IgD-negative memory B cell (primary cell): ENCODE measurements around the gene HMOX2. TPM values are rescaled to one million over a fixed set of nuclear protein-coding genes. Genes with fewer than 3 reads are reported as not detected.

Experiments used
- H3K27ac Mint-ChIP-seq, 3 donors: one replicate each; pipeline ENCODE4 v1.8.0; 2020 to 2022; ENCODE audit warnings: mild to moderate bottlenecking in 3 of 3, mixed read lengths in 3 of 3, moderate library complexity in 1 of 3
- H3K27me3 Mint-ChIP-seq: one replicate; pipeline ENCODE4 v1.8.0; 2021; ENCODE audit warnings: mixed read lengths
- H3K36me3 Mint-ChIP-seq: one replicate; pipeline ENCODE4 v1.8.0; 2020; ENCODE audit warnings: mild to moderate bottlenecking, mixed read lengths
- H3K4me1 Mint-ChIP-seq, 3 donors: one replicate each; pipeline ENCODE4 v1.8.0; 2020 to 2022; ENCODE audit warnings: mixed read lengths in 3 of 3, mild to moderate bottlenecking in 1 of 3
- H3K4me3 Mint-ChIP-seq, 4 donors: one replicate each; pipeline ENCODE4 v1.8.0; 2020 to 2022; ENCODE audit warnings: mild to moderate bottlenecking in 4 of 4, mixed read lengths in 4 of 4, moderate library complexity in 3 of 4
- H3K9me3 Mint-ChIP-seq, 3 donors: one replicate each; pipeline ENCODE4 v1.8.0; 2020 to 2021; ENCODE audit warnings: mixed read lengths in 3 of 3, mild to moderate bottlenecking in 1 of 3
- polyA plus RNA-seq: library from polyadenylated mRNA; unstranded; fragments of 300-500 nt; fragmentation: Illumina TruSeq; gene quantifications from one replicate; pipeline ENCODE4 v1.2.3, GENCODE V29; 2021

Gene HMOX2
- polyA plus RNA-seq, 1 donor from 2014 or later = 75.9 TPM

GRCh38 chr16:4536391-4537106 is 60.4 kb downstream of the HMOX2 start:
- Mint-ChIP-seq H3K36me3 (peaks cover 8% of the 10 kb centered on the region), H3K9me3 (peaks cover 5 to 9% (median 6%) of the 10 kb centered on the region in 3 donors), H3K4me3 (peak overlapping the region; percentile 74 to 87 (median 85)), H3K27me3 (no peaks in the 10 kb centered on the region), H3K27ac (peak overlapping the region; percentile 45 to 81 (median 69)), H3K4me1 (peaks cover 13 to 16% (median 14%) of the 10 kb centered on the region in 3 donors)

GRCh38 chr16:4537376-4538343 is 61.5 kb downstream of the HMOX2 start:
- Mint-ChIP-seq H3K27me3 (no peaks in the 10 kb centered on the region), H3K36me3 (peaks cover 4% of the 10 kb centered on the region), H3K9me3 (peaks cover 5 to 9% (median 6%) of the 10 kb centered on the region in 3 donors), H3K4me1 (peaks cover 11 to 16% (median 14%) of the 10 kb centered on the region in 3 donors), H3K4me3 (peak overlapping the region; percentile 74 to 87 (median 85)), H3K27ac (peak overlapping the region in 2 of 3 donors; percentile 45 to 81)

- H3K4me3 Mint-ChIP-seq = peak within 1 kb of the TSS; percentile 79 to 92 (median 86)
- peak within 1 kb of the TSS; percentile 88 to 93 (median 92) for H3K27ac Mint-ChIP-seq
- peaks cover 11 to 14% (median 14%) of the 10 kb centered on the region in 3 donors for H3K4me1 Mint-ChIP-seq
- H3K36me3 Mint-ChIP-seq = peaks cover 2% of the 10 kb centered on the region
- peaks cover 5 to 9% (median 6%) of the 10 kb centered on the region in 3 donors for H3K9me3 Mint-ChIP-seq
- H3K27me3 Mint-ChIP-seq = no peaks in the 10 kb centered on the region
Measured at GRCh38 chr16:4538350-4539235, 62.4 kb downstream of the HMOX2 start, which contains the start of gene CDIP1. TSS of gene CDIP1 (minus strand) at chr16:4538773. CDS start at chr16:4514130, 24,643 bp downstream.

GRCh38 chr16:4539716-4540284 is 63.6 kb downstream of the HMOX2 start:
- H3K4me1 Mint-ChIP-seq = peaks cover 11 to 14% (median 14%) of the 10 kb centered on the region in 3 donors
- H3K27ac Mint-ChIP-seq = peak overlapping the region in 2 of 3 donors; percentile 17 to 88
- H3K4me3 Mint-ChIP-seq = peak overlapping the region in 1 of 4 donors; percentile 81
- no peaks in the 10 kb centered on the region for H3K36me3 Mint-ChIP-seq
- peaks cover 5 to 9% (median 6%) of the 10 kb centered on the region in 3 donors for H3K9me3 Mint-ChIP-seq
- H3K27me3 Mint-ChIP-seq = no peaks in the 10 kb centered on the region

- H3K4me1 Mint-ChIP-seq = peaks cover 5 to 8% (median 8%) of the 10 kb centered on the region in 3 donors
- peaks cover 5% of the 10 kb centered on the region for H3K27me3 Mint-ChIP-seq
- no peaks in the 10 kb centered on the region for H3K36me3 Mint-ChIP-seq
- no peak overlapping the region for H3K27ac Mint-ChIP-seq
- no peak overlapping the region for H3K4me3 Mint-ChIP-seq
- H3K9me3 Mint-ChIP-seq = peaks cover 5 to 6% (median 6%) of the 10 kb centered on the region in 3 donors
Measured at GRCh38 chr16:4544473-4544872, 68.3 kb downstream of the HMOX2 start.

GRCh38 chr16:4548124-4548523 is 71.9 kb downstream of the HMOX2 start:
- H3K27ac Mint-ChIP-seq = no peak overlapping the region

GRCh38 chr16:4550591-4550990 is 74.4 kb downstream of the HMOX2 start:
- peaks cover 2% of the 10 kb centered on the region for H3K36me3 Mint-ChIP-seq

More at GRCh38 chr16:4548124-4548523, 71.9 kb downstream of the HMOX2 start:
- Mint-ChIP-seq H3K36me3 (peaks cover 2% of the 10 kb centered on the region), H3K4me3 (peak overlapping the region in 1 of 4 donors; percentile 32), H3K4me1 (peaks cover 5 to 8% (median 7%) of the 10 kb centered on the region in 3 donors), H3K9me3 (no peaks in the 10 kb centered on the region), H3K27me3 (peaks cover 8% of the 10 kb centered on the region)

GRCh38 chr16:4552541-4552940 is 76.3 kb downstream of the HMOX2 start:
- Mint-ChIP-seq H3K9me3 (no peaks in the 10 kb centered on the region), H3K36me3 (peaks cover 2% of the 10 kb centered on the region), H3K4me1 (peaks cover 5% of the 10 kb centered on the region in 3 donors), H3K4me3 (no peak overlapping the region), H3K27me3 (peaks cover 18% of the 10 kb centered on the region), H3K27ac (no peak overlapping the region)

More at GRCh38 chr16:4550591-4550990, 74.4 kb downstream of the HMOX2 start:
- H3K4me1 Mint-ChIP-seq = peaks cover 5% of the 10 kb centered on the region in 3 donors
- H3K27ac Mint-ChIP-seq = no peak overlapping the region
- H3K9me3 Mint-ChIP-seq = no peaks in the 10 kb centered on the region
- no peak overlapping the region for H3K4me3 Mint-ChIP-seq
- H3K27me3 Mint-ChIP-seq = peaks cover 9% of the 10 kb centered on the region

- Mint-ChIP-seq H3K9me3 (no peaks in the 10 kb centered on the region), H3K36me3 (no peaks in the 10 kb centered on the region), H3K27me3 (peaks cover 18% of the 10 kb centered on the region), H3K4me1 (no peaks in the 10 kb centered on the region), H3K27ac (peak within 1 kb of the TSS in 1 of 3 donors; percentile 48), H3K4me3 (peak within 1 kb of the TSS in 1 of 4 donors; percentile 23)
Measured at GRCh38 chr16:4556112-4556511, 79.9 kb downstream of the HMOX2 start, which contains the start of gene C16orf96. TSS of gene C16orf96 (plus strand) at chr16:4556340. CDS start at chr16:4556490, 150 bp downstream.

- no peaks in the 10 kb centered on the region for H3K9me3 Mint-ChIP-seq
- H3K27ac Mint-ChIP-seq = peak overlapping the region in 1 of 3 donors; percentile 48
- no peak overlapping the region for H3K4me3 Mint-ChIP-seq
- H3K27me3 Mint-ChIP-seq = peaks cover 18% of the 10 kb centered on the region
- no peaks in the 10 kb centered on the region for H3K4me1 Mint-ChIP-seq
- H3K36me3 Mint-ChIP-seq = no peaks in the 10 kb centered on the region
Measured at GRCh38 chr16:4556580-4556979, 80.4 kb downstream of the HMOX2 start.

GRCh38 chr16:4557973-4558372 is 81.8 kb downstream of the HMOX2 start:
- no peaks in the 10 kb centered on the region for H3K9me3 Mint-ChIP-seq
- H3K4me3 Mint-ChIP-seq = no peak overlapping the region
- H3K27me3 Mint-ChIP-seq = peaks cover 15% of the 10 kb centered on the region
- no peak overlapping the region for H3K27ac Mint-ChIP-seq
- H3K4me1 Mint-ChIP-seq = no peaks in the 10 kb centered on the region
- no peaks in the 10 kb centered on the region for H3K36me3 Mint-ChIP-seq
